Astrocyte (in vitro differentiated cells and primary cell): ENCODE measurements around the gene DEPDC1B.

Source experiments
- EZH2 ChIP-seq: IDR thresholded peaks from 2 replicates; pipeline ENCODE4 v1.6.1; 2012; ENCODE audit warnings: mild to moderate bottlenecking, low read length, inconsistent platforms; ENCODE audit not compliant: insufficient read depth
- TF ChIP-seq, protein P1 (sequence below): IDR thresholded peaks from 2 replicates; pipeline ENCODE4 v1.5.1; 2011; ENCODE audit warnings: low read depth, mild to moderate bottlenecking, inconsistent platforms, low read length, moderate library complexity; ENCODE audit not compliant: insufficient read depth

DNA sequence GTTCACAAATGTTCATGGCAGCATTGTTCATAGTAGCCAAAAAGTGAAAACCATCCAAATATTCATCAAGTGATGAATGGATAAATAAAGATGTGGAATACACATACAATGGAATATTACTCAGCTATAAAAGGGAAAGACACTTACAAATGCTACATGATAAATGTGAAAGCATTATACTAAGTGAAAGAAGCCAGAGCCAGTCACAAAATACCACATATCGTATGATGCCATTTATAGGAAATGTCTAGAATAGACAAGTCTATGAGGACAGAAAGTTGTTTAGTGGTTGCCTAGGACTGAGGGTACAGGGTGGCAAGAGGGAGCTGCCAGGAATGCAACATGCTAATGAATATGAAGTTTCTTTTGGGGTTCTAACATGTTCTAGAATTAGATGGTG, 148.7 kb downstream of the DEPDC1B start:
- TF ChIP-seq, protein P1, sequence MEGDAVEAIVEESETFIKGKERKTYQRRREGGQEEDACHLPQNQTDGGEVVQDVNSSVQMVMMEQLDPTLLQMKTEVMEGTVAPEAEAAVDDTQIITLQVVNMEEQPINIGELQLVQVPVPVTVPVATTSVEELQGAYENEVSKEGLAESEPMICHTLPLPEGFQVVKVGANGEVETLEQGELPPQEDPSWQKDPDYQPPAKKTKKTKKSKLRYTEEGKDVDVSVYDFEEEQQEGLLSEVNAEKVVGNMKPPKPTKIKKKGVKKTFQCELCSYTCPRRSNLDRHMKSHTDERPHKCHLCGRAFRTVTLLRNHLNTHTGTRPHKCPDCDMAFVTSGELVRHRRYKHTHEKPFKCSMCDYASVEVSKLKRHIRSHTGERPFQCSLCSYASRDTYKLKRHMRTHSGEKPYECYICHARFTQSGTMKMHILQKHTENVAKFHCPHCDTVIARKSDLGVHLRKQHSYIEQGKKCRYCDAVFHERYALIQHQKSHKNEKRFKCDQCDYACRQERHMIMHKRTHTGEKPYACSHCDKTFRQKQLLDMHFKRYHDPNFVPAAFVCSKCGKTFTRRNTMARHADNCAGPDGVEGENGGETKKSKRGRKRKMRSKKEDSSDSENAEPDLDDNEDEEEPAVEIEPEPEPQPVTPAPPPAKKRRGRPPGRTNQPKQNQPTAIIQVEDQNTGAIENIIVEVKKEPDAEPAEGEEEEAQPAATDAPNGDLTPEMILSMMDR = no peak
- TF ChIP-seq EZH2 = no peak
